AG04449 (cell line): ENCODE results near the gene VWDE.
"Not testable (repeated sequence)": the region's sequence is repeated elsewhere in the genome, so short reads cannot be mapped to it uniquely, and the experiment has no call there.

ENCODE experiments used
- CTCF ChIA-PET: fragments of 350-600 bp; formaldehyde crosslinking; extraction: SDS; loops from one replicate; lab custom pipeline; 2021; ENCODE audit warnings: antibody characterized with exemption; lab: Yijun Ruan, JAX
- POLR2A ChIA-PET: fragments of 400-600, 350-600 bp; formaldehyde crosslinking; extraction: SDS; loops from one replicate; lab custom pipeline; 2020; ENCODE audit warnings: antibody characterized with exemption, inconsistent platforms; lab: Yijun Ruan, JAX
- DNase-seq: peaks from one replicate; pipeline ENCODE4 v3.0.0-alpha.2; 2010; ENCODE audit warnings: low read depth, low spot score
- H3K4me3 ChIP-seq: 2 replicates; pipeline ENCODE4 v1.5.1; 2011; ENCODE audit warnings: low read depth, mild to moderate bottlenecking, control low read depth, low read length
- TF ChIP-seq, protein P1 (sequence below): IDR thresholded peaks from one replicate; pipeline ENCODE4 v1.5.1; 2011; ENCODE audit warnings: mild to moderate bottlenecking, moderate library complexity, low read length, control low read depth, inconsistent platforms; ENCODE audit not compliant: insufficient read depth; ENCODE audit errors: missing control alignments

Gene VWDE

DNA sequence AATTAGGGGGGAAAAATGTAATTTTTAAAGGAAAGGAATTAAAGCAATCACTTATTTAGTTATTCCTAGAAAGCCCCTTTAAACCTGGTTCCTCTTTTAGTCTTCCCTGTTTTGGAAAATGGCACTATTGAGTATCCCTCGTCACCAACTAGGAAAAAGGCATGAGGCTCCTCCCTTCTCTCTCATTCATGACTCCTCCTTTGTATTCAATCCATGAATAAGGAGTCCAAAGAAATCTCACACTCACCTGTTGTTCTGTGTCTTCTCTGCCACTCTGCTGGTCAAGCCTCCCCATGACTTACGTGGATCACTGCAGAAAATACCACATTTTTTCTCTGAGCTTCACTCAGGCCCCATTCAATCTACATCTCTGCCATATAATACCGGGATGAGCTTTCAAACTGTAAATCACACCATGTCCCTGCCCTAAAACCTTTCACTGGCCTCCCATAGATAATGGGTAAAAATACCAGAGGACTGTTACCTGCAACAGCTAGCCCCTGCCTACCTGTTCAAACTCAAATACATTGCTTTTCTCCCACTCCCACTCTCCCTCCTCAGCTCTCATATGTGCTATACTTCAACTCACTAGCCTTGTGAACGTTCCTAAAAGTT is 5.5 kb upstream of the VWDE start:
- POLR2A ChIA-PET = no interaction called here

DNA sequence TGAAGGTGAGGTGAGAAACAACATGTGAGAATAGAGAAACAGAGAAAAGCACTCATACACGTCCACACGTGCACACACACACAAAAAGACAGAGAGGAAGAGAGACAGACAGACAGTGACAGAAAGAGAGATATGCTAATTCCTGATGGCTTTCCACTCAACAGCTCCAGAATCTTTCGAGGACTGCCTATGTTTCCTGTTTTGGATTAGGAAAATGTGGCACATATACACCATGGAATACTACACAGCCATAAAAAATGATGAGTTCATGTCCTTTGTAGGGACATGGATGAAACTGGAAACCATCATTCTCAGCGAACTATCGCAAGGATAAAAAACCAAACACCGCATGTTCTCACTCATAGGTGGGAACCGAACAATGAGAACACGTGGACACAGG is 4.0 kb upstream of the VWDE start:
- CTCF ChIA-PET, DNase-seq, H3K4me3 ChIP-seq, POLR2A ChIA-PET: not testable (repeated sequence)

More for the DNA sequence above, 5.5 kb upstream of the VWDE start:
- TF ChIP-seq, protein P1, sequence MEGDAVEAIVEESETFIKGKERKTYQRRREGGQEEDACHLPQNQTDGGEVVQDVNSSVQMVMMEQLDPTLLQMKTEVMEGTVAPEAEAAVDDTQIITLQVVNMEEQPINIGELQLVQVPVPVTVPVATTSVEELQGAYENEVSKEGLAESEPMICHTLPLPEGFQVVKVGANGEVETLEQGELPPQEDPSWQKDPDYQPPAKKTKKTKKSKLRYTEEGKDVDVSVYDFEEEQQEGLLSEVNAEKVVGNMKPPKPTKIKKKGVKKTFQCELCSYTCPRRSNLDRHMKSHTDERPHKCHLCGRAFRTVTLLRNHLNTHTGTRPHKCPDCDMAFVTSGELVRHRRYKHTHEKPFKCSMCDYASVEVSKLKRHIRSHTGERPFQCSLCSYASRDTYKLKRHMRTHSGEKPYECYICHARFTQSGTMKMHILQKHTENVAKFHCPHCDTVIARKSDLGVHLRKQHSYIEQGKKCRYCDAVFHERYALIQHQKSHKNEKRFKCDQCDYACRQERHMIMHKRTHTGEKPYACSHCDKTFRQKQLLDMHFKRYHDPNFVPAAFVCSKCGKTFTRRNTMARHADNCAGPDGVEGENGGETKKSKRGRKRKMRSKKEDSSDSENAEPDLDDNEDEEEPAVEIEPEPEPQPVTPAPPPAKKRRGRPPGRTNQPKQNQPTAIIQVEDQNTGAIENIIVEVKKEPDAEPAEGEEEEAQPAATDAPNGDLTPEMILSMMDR = no peak
- H3K4me3 ChIP-seq = no peak overlapping the region
- CTCF ChIA-PET = no interaction called here
- no peak for DNase-seq

DNA sequence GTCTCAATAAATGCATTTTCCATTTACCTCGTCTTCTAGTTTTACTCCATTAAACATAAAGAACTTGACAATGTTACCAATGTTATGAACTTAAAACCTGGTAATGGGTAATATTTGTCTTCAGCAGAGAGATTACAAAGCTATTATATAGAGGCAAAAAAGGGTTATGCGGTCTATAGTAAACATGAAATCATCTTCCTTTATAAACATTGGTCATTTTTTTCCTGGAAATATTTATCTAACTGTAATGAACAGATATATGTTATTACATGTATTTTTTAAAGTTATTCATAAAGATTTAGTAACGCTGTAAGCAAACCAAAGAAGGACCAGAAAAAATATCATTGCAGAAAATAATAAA is 1.3 kb downstream of the VWDE start:
- DNase-seq = no peak
- H3K4me3 ChIP-seq = no peak overlapping the region
- TF ChIP-seq, protein P1 = no peak
- POLR2A ChIA-PET = no interaction called here
- CTCF ChIA-PET = no interaction called here

DNA sequence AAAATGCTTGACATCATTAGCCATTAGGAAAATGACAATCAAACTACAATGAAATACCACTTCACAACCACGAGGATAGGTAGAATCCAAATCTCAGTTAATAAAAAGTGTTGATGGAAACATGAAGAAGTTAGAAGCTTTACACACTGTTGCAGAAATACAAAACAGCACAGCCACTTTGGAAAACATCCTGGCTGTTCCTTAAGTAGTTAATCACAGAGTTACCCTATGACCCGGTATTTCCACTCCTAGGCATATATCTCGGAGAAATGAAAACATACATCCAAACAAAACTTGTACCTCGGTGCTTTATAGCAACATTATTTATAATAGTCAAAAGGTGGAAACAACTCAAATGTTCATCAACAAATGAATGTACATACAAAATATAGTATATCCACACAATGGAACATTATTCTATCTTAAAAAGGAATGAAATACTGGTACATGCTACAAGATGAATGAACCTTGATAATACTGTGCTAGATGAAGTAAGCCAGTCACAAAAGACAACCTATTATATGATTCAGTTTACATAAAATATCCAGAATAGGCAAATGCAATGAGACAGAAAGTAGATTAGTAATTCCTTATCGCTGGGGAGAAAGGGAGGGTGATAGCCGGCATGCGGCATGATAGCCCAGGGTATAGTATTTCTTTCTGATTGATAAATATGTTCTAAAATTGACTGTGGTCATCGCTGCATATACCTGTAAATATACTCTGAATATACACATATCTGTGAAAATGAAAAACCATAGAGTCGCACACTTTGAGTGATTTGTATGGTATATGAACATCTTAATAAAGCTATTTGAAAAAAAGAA is 1.9 kb downstream of the VWDE start:
- DNase-seq = no peak
- CTCF ChIA-PET = no interaction called here

DNA sequence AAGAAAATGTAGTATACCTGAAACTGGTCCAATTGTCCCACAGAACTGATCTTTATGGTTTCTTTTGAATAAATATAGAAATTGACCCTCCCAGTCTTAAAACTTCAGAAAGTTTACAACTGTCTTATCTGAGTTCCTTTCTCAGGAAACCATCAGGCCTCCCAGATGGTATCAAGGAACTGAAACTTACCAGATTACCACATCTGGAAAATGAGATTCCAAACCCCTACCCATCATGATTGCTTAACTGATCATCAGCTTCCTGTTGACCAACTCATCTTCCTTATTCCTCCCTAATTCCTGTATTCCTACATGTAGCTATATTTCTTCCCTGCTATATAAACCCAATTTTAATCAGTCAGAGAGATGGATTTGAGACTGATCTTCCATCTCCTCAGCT is 5.5 kb downstream of the VWDE start:
- H3K4me3 ChIP-seq = no peak overlapping the region
- ChIA-PET POLR2A (no interaction called here), CTCF (no interaction called here)
- TF ChIP-seq, protein P1 = no peak
- no peak for DNase-seq

More for the DNA sequence above, 1.9 kb downstream of the VWDE start:
- TF ChIP-seq, protein P1 = no peak
- POLR2A ChIA-PET = no interaction called here
- no peak overlapping the region for H3K4me3 ChIP-seq

DNA sequence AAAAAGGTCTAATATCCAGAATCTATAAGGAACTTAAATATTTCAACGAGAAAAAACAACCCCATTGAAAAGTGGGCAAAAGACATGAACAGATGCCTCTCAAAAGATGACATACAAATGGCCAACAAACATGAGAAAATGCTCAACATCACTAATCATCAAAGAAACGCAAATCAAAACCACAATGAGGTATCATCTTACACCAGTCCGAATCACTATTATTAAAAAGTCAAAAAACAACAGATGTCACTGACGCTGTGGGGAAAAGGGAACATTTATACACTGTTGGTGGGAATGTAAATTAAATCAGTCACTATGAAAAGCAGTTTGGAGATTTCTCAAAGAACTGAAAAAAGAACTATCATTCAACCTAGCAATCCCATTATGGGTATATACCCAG is 6.0 kb downstream of the VWDE start:
- TF ChIP-seq, protein P1 = no peak
- POLR2A ChIA-PET = no interaction called here
- no peak overlapping the region for H3K4me3 ChIP-seq
- no peak for DNase-seq
- CTCF ChIA-PET = no interaction called here

DNA sequence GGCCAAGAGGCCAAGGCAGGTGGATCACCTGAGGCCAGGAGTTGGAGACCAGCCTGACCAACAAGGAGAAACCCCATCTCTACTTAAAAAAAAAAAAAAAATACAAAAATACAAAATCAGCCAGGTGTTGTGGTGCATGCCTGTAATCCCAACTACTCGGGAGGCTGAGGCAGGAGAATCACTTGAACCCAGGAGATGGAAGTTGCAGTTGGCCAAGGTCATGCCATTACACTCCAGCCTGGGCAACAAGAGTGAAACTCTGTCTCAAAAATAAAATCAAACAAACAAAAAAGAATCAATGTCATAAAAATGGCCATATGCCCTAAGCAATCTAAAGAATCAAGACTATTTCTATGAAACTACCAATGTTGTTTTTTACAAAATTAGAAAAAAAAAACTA is 7.0 kb downstream of the VWDE start:
- H3K4me3 ChIP-seq, CTCF ChIA-PET, POLR2A ChIA-PET, DNase-seq: not testable (repeated sequence)
